WERI-Rb-1 (cell line): Measurements from ENCODE around the gene EDN1.

Experiments
- DNase-seq: peaks from one replicate; pipeline ENCODE4 v3.0.0-alpha.2; 2020
- H3K27ac ChIP-seq: fragments of 250-450 bp; sonication (Bioruptor Pico); 2 replicates; pipeline ENCODE4 v1.5.1; 2020; ENCODE audit warnings: mild to moderate bottlenecking, moderate library complexity
- H3K27me3 ChIP-seq: fragments of 250-450 bp; sonication (Bioruptor Pico); 2 replicates; pipeline ENCODE4 v1.5.1; 2021; ENCODE audit warnings: mild to moderate bottlenecking, low read depth, moderate library complexity; ENCODE audit not compliant: insufficient read depth, severe bottlenecking
- H3K36me3 ChIP-seq: fragments of 250-450 bp; sonication (Bioruptor Pico); 2 replicates; pipeline ENCODE4 v1.5.1; 2020; ENCODE audit warnings: mild to moderate bottlenecking, moderate library complexity
- H3K4me3 ChIP-seq: 2 replicates; pipeline ENCODE4 v1.5.1; 2011; ENCODE audit warnings: low read depth, mild to moderate bottlenecking, control low read depth, low read length
- H3K9me3 ChIP-seq: fragments of 250-450 bp; sonication (Bioruptor Pico); 2 replicates; pipeline ENCODE4 v1.5.1; 2021; ENCODE audit warnings: mild to moderate bottlenecking, moderate library complexity; ENCODE audit not compliant: severe bottlenecking
- CTCF ChIP-seq: IDR thresholded peaks from 2 replicates; pipeline ENCODE4 v1.5.1; 2011; ENCODE audit warnings: low read depth, mild to moderate bottlenecking, control low read depth, inconsistent platforms, low read length

EDN1 gene

GRCh38 chr6:12288211-12288618 lies 1.9 kb upstream of the EDN1 start:
- no peak for DNase-seq
- H3K4me3 ChIP-seq: no peak overlapping the region
- peaks cover 37% of the 10 kb centered on the region for H3K27me3 ChIP-seq
- H3K9me3 ChIP-seq: no peaks in the 10 kb centered on the region
- H3K27ac ChIP-seq: no peak overlapping the region
- H3K36me3 ChIP-seq: no peaks in the 10 kb centered on the region
- TF ChIP-seq CTCF: no peak

DNA sequence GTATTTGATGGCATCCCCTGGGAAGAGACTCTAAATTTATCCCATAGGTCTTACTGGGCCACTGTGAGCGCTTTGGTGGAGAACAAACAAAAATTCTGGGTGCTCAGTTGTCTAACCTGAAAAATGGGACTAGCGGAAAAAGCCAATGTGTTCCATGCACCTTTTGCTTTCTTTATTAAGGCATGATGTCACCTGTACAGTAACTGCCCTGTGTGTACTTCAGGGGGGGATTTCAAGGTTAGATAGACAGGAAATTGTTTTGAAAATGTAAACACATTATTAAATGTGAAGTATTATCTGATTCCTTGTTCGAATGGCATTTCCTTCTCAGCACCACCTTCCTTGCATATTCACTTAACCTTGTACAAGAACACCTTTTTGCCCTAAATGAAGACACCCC lies 1.2 kb upstream of the EDN1 start:
- Histone ChIP-seq H3K27me3 (peaks cover 41% of the 10 kb centered on the region), H3K27ac (no peak overlapping the region), H3K4me3 (no peak overlapping the region), H3K36me3 (no peaks in the 10 kb centered on the region), H3K9me3 (no peaks in the 10 kb centered on the region)
- TF ChIP-seq CTCF: no peak
- DNase-seq: no peak

DNA sequence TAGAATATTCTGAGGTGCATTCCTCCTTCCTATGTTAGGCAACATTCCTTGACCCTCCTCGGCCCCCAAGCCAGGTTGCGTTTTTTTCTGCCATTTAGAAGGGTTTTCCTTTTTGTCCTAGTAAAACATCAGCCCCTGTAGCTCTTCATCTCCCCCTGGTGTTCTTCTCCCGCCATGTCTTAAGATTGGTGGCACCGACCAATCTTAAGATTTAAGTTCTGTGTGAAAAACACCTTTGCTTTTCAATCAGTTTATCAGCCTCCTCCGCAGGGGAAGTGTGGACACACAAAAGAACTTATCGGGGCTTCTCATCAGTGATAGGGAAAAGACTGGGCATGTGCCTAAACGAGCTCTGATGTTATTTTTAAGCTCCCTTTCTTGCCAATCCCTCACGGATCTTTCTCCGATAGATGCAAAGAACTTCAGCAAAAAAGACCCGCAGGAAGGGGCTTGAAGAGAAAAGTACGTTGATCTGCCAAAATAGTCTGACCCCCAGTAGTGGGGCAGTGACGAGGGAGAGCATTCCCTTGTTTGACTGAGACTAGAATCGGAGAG lies 719 bp upstream of the EDN1 start:
- Histone ChIP-seq H3K4me3 (peak overlapping the region; percentile 56), H3K27me3 (peaks cover 41% of the 10 kb centered on the region), H3K36me3 (no peaks in the 10 kb centered on the region), H3K9me3 (no peaks in the 10 kb centered on the region), H3K27ac (no peak overlapping the region)
- peak; percentile 77 for DNase-seq
- peak; percentile 80 for TF ChIP-seq CTCF

- Histone ChIP-seq H3K27me3 (peaks cover 45% of the 10 kb centered on the region), H3K9me3 (no peaks in the 10 kb centered on the region), H3K36me3 (no peaks in the 10 kb centered on the region), H3K27ac (no peak overlapping the region), H3K4me3 (no peak overlapping the region)
- no peak for TF ChIP-seq CTCF
- no peak for DNase-seq
Observed at GRCh38 chr6:12291071-12291838, 1.1 kb downstream of the EDN1 start.

GRCh38 chr6:12291839-12292604 lies 1.9 kb downstream of the EDN1 start:
- no peaks in the 10 kb centered on the region for H3K36me3 ChIP-seq
- peak; percentile 66 for DNase-seq
- H3K27ac ChIP-seq: no peak overlapping the region
- peak; percentile 64 for TF ChIP-seq CTCF
- peaks cover 45% of the 10 kb centered on the region for H3K27me3 ChIP-seq
- no peaks in the 10 kb centered on the region for H3K9me3 ChIP-seq
- no peak overlapping the region for H3K4me3 ChIP-seq
